Immature natural killer cell (primary cell): Measurements from ENCODE around the gene AMOT. TPM values are rescaled to one million over a fixed set of nuclear protein-coding genes. Genes with fewer than 3 reads are reported as not detected.

Source experiments
- DNase-seq, 3 donors: peaks; one replicate each; pipeline ENCODE4 v3.0.0; 2022; ENCODE audit warnings: mixed read lengths in 1 of 3
- H3K27ac Mint-ChIP-seq, 6 donors: one replicate each; pipeline ENCODE4 v1.8.0; 2020; ENCODE audit warnings: mixed read lengths in 6 of 6, mild to moderate bottlenecking in 5 of 6, inconsistent platforms in 4 of 6, moderate library complexity in 3 of 6
- H3K27me3 Mint-ChIP-seq, 3 donors: one replicate each; pipeline ENCODE4 v1.8.0; 2020 to 2021; ENCODE audit warnings: low read depth in 3 of 3, mild to moderate bottlenecking in 3 of 3, mixed read lengths in 3 of 3, moderate library complexity in 3 of 3, inconsistent platforms in 1 of 3
- H3K36me3 Mint-ChIP-seq, 3 donors: one replicate each; pipeline ENCODE4 v1.8.0; 2020; ENCODE audit warnings: mixed read lengths in 3 of 3, inconsistent platforms in 2 of 3, mild to moderate bottlenecking in 2 of 3
- H3K4me1 Mint-ChIP-seq, 2 donors: one replicate each; pipeline ENCODE4 v1.8.0; 2020; ENCODE audit warnings: inconsistent platforms in 2 of 2, mild to moderate bottlenecking in 2 of 2, mixed read lengths in 2 of 2, moderate library complexity in 1 of 2
- H3K4me3 Mint-ChIP-seq, 5 donors: one replicate each; pipeline ENCODE4 v1.8.0; 2020; ENCODE audit warnings: mild to moderate bottlenecking in 5 of 5, mixed read lengths in 5 of 5, inconsistent platforms in 3 of 5, moderate library complexity in 3 of 5
- H3K9me3 Mint-ChIP-seq, 6 donors: one replicate each; pipeline ENCODE4 v1.8.0; 2020; ENCODE audit warnings: mild to moderate bottlenecking in 6 of 6, mixed read lengths in 6 of 6, inconsistent platforms in 4 of 6, moderate library complexity in 3 of 6
- polyA plus RNA-seq, 3 donors: library from polyadenylated mRNA; unstranded; fragments of 300-500 nt; fragmentation: Illumina TruSeq; gene quantifications; one replicate each; pipeline ENCODE4 v1.2.3, GENCODE V29; 2021

AMOT gene
- polyA plus RNA-seq, 3 donors from 2014 or later = 4.0 to 8.1 (median 5.0) TPM

DNA sequence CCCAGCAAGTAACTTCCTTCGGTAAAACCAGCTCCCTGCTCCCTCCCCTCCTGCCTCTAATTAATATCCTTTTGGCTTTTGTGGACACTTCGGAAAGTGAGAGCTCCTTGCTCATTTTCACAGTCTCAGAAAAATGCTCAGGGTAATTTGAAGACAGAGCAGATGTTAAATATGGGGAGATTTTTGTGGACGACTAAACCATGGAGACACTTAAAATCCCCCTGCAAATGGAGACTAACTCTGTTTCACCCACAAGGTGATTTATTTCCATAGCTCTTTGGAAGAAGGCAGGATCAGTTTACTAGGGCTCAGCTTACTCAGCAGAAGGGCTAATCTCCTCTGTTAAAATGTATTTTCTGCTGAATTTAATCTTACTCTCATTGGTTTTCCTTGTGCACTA, 12.2 kb upstream of the AMOT start:
- Mint-ChIP-seq H3K4me3 (no peak overlapping the region), H3K27me3 (peaks cover 0 to 3% (median 2%) of the 10 kb centered on the region in 3 donors), H3K4me1 (peaks cover 19 to 31% of the 10 kb centered on the region in 2 donors), H3K27ac (no peak overlapping the region), H3K9me3 (no peaks in the 10 kb centered on the region), H3K36me3 (no peaks in the 10 kb centered on the region)
- DNase-seq = no peak

DNA sequence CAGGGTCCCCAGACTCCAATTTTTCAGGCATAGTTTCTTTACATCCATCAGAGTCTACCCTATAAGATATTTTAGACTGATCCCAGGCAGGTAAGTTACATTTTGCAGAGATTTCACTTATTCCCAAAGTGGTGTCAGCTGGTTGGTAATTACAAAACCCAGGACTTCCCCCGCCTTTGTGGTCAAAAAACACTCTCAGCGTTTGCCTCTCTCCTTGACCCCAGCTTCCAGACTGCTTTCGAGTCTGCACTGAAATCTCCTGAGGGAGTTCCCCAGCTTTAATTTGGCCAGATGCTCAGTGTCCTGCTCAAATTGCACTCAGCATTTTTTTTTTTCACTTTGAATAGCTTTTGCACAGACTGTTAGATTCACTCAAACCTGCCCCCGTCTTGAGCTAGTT, 11.2 kb upstream of the AMOT start:
- Mint-ChIP-seq H3K27me3 (peaks cover 0 to 5% (median 0%) of the 10 kb centered on the region in 3 donors), H3K27ac (no peak overlapping the region)

DNA sequence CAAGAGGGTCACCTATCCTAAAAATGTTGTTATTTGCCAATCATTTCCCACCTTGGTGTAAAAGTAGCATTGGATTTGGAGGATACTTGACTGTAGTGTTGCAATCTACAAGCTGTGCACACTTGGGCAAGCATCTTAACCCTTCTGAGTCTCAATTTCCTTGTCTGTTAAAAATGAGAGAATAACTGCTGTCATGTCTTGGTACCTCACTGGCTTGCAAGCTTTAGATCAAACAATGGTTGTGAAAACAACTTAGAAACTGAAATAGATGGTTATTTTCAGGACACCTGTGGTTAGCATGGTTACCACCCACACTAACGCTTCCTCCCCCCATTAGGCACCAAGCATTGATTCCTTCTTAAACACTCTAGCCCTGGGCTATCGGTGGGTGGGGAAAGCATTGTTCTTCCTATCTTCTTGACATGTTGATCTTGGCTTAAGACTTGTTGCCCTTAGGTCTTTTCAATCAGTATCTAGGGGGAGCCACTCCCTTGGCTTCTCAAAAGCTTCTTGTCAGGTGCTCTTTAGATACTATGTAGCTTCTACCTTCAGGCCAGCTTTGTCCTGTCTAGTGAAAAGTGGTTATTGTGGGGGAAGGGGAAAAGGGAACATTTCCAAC, 10.6 kb upstream of the AMOT start:
- peak; percentile 43 to 53 (median 46) for DNase-seq
- Mint-ChIP-seq H3K36me3 (no peaks in the 10 kb centered on the region), H3K4me3 (peak overlapping the region; percentile 5 to 76 (median 39))

More for the DNA sequence above, 11.2 kb upstream of the AMOT start:
- Mint-ChIP-seq H3K9me3 (no peaks in the 10 kb centered on the region), H3K36me3 (no peaks in the 10 kb centered on the region), H3K4me3 (peak overlapping the region in 4 of 5 donors; percentile 5 to 76 (median 46)), H3K4me1 (peaks cover 19 to 31% of the 10 kb centered on the region in 2 donors)
- peak in 1 of 3 donors; percentile 14 for DNase-seq

DNA sequence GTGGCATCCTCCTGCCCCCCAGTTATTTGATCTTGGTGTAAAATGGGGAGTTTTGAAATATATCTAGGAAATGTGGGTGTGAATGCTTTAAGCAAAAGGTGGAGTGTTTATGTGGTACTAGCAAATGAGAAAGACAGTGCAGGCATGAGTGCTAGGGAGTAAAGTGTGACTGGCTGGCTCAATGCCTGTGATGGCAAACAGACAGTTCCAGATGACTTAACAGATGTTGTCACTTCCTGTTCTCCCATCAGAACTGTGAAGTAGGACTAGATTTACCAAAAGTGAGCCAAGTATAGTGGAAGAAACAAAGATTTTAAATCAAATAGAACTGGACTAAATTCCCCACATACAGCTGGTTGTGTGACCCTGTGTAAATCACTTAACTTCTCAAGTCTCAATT, 8.4 kb upstream of the AMOT start:
- Mint-ChIP-seq H3K4me3 (peak overlapping the region in 1 of 5 donors; percentile 14), H3K4me1 (peaks cover 19 to 31% of the 10 kb centered on the region in 2 donors), H3K27me3 (peaks cover 0 to 5% (median 5%) of the 10 kb centered on the region in 3 donors), H3K36me3 (no peaks in the 10 kb centered on the region), H3K9me3 (no peaks in the 10 kb centered on the region), H3K27ac (no peak overlapping the region)
- no peak for DNase-seq

More for the DNA sequence above, 10.6 kb upstream of the AMOT start:
- Mint-ChIP-seq H3K27ac (peak overlapping the region in 2 of 6 donors; percentile 14 to 47), H3K9me3 (no peaks in the 10 kb centered on the region), H3K27me3 (peaks cover 0 to 5% (median 0%) of the 10 kb centered on the region in 3 donors), H3K4me1 (peaks cover 19 to 31% of the 10 kb centered on the region in 2 donors)

DNA sequence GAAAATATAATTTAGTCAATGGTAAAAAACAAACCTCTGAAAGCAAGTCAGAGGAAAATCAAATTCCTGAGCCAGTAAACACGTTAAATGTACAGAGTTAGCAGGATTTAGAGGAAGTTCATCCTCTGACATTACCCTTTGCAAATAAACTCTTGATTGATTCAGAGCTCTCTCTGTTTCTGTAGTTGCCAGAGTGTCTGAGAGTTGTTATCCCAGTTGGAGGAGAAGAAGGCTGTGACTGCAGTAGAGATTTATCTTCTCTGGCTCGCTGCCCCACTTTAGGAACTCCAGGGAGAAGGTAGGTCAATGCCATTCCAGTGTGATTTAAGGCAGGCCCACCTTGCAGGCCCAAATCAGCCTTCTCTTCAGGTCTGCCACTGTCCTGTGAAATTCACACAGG, 6.2 kb upstream of the AMOT start:
- Mint-ChIP-seq H3K27ac (no peak overlapping the region), H3K4me1 (peaks cover 13 to 24% of the 10 kb centered on the region in 2 donors), H3K36me3 (no peaks in the 10 kb centered on the region), H3K4me3 (no peak overlapping the region), H3K9me3 (no peaks in the 10 kb centered on the region), H3K27me3 (peaks cover 5 to 13% (median 6%) of the 10 kb centered on the region in 3 donors)
- DNase-seq = no peak

DNA sequence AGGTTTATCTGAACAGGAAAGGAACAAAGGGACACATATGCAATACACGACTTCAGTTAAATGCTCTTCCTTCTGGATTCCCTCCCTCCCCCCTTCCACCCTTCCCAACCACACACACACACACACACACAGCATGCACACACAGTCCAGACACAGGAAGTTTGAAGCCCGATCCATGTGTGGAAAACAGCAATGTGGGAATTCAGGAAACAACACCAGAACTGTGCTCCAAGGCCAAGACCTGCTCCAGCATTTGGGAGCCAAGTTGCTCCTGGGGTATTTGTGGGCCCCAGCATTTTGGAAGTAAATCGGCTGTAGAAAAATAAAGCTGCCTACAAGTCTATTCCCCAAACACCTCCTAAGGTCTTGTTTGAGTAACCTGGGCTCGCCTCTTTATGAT, 5.6 kb upstream of the AMOT start:
- no peak overlapping the region for H3K4me3 Mint-ChIP-seq
- no peak overlapping the region for H3K27ac Mint-ChIP-seq
- no peak for DNase-seq
- H3K27me3 Mint-ChIP-seq = peaks cover 5 to 13% (median 6%) of the 10 kb centered on the region in 3 donors
- H3K4me1 Mint-ChIP-seq = peaks cover 9 to 22% of the 10 kb centered on the region in 2 donors
- no peaks in the 10 kb centered on the region for H3K9me3 Mint-ChIP-seq
- no peaks in the 10 kb centered on the region for H3K36me3 Mint-ChIP-seq

DNA sequence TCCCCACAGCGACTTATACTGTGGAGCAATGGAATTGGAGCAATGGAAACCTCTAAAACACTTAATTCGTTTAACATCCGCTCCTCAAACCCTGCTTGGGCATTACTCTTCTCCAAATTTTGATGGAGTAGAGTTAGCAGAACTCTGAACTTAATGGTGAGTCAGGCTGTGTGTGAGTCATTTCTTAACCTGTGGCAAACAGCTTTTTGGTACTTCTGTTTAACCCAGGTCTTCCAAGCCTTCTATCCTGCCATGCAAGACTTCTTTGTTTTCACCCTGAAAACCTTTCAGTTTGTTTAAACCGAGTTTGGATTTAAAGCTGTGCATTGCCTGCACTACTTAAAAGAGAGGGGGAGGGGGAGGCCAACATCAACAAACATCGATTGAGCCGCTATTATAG, 3.6 kb upstream of the AMOT start:
- Mint-ChIP-seq H3K27ac (no peak overlapping the region), H3K9me3 (no peaks in the 10 kb centered on the region), H3K27me3 (peaks cover 4 to 13% (median 10%) of the 10 kb centered on the region in 3 donors), H3K4me1 (peaks cover 10 to 21% of the 10 kb centered on the region in 2 donors), H3K36me3 (no peaks in the 10 kb centered on the region), H3K4me3 (no peak overlapping the region)
- DNase-seq = no peak

DNA sequence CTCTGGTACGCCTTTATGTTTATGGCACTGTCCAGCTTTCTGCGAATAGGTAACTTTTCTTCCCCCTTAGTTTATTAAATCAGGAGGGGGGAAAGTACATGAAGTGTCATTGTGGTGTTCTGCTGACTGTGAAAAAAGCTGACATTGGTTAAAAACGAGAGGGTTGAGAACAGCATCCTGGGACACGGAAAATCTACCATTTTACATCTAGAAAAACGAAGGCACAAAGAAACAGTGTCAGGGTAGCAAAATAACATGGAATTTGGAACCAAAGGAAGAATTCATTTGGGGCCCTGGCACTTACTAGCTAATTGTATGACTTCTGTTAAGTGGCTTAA, 1.2 kb upstream of the AMOT start:
- peaks cover 1 to 13% (median 10%) of the 10 kb centered on the region in 3 donors for H3K27me3 Mint-ChIP-seq
- H3K4me3 Mint-ChIP-seq = peak overlapping the region; percentile 68 to 92 (median 76)
- H3K4me1 Mint-ChIP-seq = peaks cover 10 to 27% of the 10 kb centered on the region in 2 donors
- peak overlapping the region in 2 of 6 donors; percentile 55 to 79 for H3K27ac Mint-ChIP-seq
- H3K36me3 Mint-ChIP-seq = no peaks in the 10 kb centered on the region
- H3K9me3 Mint-ChIP-seq = no peaks in the 10 kb centered on the region
- no peak for DNase-seq

DNA sequence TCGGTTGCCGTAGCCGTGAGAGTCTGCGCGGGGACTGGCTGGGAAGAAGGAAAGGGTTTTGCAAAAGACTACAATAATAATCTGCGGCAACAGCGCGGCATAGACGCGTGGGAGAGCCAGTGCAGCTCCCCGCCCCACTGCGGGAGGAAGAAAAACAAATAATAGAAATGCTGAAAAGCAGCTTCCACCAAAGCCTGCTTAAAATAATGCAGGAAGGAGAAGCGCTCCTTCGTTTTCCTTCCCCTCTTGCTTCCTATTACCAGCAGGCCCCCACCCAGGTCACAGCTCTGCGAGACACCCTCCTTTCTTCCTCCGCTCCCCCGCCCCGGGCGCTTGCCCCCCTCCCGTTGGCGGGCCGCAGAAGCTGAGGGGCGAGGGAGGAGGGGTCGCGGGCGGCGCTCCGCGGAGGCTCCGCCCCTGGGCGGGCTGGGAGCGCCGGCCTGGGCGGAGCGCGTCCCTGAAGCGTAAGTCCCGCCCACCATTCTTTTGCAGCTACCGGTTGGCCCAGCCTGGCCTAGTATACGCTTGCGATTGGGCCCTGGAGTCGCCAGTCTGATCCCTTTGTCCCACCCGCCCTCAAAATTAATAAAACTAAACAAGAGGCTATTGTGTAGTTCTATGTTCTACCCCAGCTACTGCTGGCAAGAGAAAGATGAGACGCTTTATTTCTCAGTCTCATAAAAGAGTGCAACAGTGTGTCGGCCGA, 636 bp upstream of the AMOT start:
- Mint-ChIP-seq H3K9me3 (no peaks in the 10 kb centered on the region), H3K36me3 (no peaks in the 10 kb centered on the region), H3K27ac (peak overlapping the region; percentile 55 to 86 (median 82)), H3K4me3 (peak overlapping the region; percentile 83 to 95 (median 90)), H3K27me3 (peaks cover 1 to 13% (median 10%) of the 10 kb centered on the region in 3 donors), H3K4me1 (peaks cover 10 to 27% of the 10 kb centered on the region in 2 donors)
- peak; percentile 72 to 82 (median 81) for DNase-seq

DNA sequence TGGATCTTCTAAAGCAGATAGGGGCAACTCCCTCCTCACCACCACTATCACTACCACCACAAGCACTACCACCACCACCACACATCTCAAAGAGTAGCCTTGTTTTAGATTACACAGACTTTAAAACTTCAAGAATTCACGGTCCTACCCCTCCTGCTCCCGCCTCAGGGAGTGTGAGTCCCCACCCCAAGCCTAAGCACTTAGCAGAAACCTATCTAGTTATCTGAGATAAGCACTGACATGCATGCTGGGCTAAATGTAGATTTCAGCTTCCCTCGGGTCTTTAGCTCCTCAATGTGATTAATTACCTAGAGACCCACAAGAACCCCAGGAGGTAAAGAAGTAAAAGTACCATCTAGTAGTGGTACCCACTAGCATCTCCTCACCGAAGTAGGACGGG, 775 bp downstream of the AMOT start:
- H3K9me3 Mint-ChIP-seq = no peaks in the 10 kb centered on the region
- H3K36me3 Mint-ChIP-seq = no peaks in the 10 kb centered on the region
- DNase-seq = peak; percentile 2 to 18 (median 9)
- H3K27me3 Mint-ChIP-seq = peaks cover 1 to 10% (median 9%) of the 10 kb centered on the region in 3 donors
- peak overlapping the region; percentile 83 to 95 (median 90) for H3K4me3 Mint-ChIP-seq
- peak overlapping the region; percentile 51 to 86 (median 73) for H3K27ac Mint-ChIP-seq
- peaks cover 10 to 27% of the 10 kb centered on the region in 2 donors for H3K4me1 Mint-ChIP-seq

DNA sequence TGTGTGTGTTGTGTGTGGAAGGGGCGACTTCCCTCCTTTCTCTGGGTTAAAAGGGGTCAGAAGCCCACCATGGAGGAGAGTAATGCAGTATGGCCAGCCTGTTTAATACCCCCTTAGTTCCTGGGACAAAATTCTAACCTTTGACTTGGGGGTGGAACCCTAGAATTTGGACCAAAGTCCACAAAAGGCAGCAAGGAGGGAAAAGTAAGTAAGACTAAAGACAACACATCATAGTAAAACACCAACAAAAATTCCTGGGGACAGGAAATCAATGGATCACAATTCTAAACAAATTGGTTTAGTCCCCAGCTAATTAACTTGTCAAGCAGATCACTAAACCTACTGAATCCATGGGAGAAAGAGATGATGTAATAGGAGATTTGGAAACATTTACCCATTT, 3.1 kb downstream of the AMOT start:
- Mint-ChIP-seq H3K4me1 (peaks cover 10 to 27% of the 10 kb centered on the region in 2 donors), H3K4me3 (no peak overlapping the region), H3K9me3 (no peaks in the 10 kb centered on the region), H3K27me3 (peaks cover 1 to 5% (median 3%) of the 10 kb centered on the region in 3 donors), H3K27ac (peak overlapping the region in 2 of 6 donors; percentile 36 to 77), H3K36me3 (no peaks in the 10 kb centered on the region)
- DNase-seq = no peak

DNA sequence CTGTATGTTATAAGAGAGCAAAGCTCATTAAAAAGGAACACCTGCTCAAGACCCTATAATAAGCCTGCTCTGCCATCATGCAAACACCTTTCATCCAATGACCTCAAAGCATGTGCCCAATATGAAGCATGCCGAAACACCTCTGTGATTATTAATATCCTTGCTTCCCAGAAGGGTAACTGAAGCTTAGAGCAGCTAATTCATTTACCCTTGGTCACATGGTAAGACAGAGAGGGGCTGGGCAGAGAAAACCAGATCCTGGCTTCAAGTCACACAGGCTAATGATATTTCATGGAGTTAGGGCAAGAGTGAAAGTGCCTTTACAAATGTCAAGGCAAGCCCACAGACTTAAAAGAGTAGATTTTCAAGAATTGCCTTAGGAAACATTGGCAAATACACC, 5.6 kb downstream of the AMOT start:
- Mint-ChIP-seq H3K27me3 (peaks cover 0 to 5% (median 2%) of the 10 kb centered on the region in 3 donors), H3K4me3 (no peak overlapping the region), H3K27ac (no peak overlapping the region), H3K4me1 (peaks cover 5 to 14% of the 10 kb centered on the region in 2 donors), H3K36me3 (no peaks in the 10 kb centered on the region), H3K9me3 (no peaks in the 10 kb centered on the region)
- DNase-seq = no peak

DNA sequence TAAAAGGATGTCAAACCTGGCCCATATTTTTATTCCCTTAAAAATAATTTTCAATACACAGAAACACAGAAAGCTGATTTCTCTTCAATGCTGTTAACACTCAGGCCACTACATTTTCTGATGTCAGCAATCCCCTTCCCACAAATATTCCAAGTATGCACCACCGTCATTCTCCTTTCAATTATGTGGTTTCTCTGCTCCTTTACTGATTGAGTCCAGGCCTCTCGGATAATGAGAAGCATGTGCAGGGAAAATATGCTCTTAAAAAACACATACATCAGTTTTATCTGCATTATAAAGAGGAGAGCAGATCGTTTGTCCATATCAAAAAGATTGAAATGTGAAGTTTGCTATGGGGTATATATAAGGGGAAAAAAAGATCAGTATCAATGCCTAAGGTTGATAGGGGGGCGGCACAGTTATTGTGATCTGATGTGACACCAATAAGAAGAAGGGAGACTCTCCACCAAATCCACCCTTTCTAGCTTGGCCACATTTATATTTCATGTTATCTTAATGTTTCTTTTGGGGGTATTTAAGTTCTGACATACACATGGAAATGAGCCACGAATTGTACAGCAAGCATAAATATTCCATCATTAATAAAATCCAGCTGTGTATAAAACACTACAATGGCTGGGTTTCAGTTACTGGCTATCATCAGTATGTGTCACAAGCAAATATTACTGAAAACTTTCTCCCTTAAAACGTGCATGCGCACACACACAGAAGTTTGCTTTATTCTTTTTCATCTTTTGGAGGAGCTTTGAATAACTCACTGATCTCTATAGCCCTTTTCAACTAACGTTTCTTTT, 6.4 kb downstream of the AMOT start:
- no peaks in the 10 kb centered on the region for H3K9me3 Mint-ChIP-seq
- H3K4me1 Mint-ChIP-seq = peaks cover 0 to 6% of the 10 kb centered on the region in 2 donors
- DNase-seq = no peak
- peaks cover 0 to 4% (median 2%) of the 10 kb centered on the region in 3 donors for H3K27me3 Mint-ChIP-seq
- H3K4me3 Mint-ChIP-seq = no peak overlapping the region
- H3K36me3 Mint-ChIP-seq = peaks cover 0 to 2% (median 0%) of the 10 kb centered on the region in 3 donors
- H3K27ac Mint-ChIP-seq = no peak overlapping the region
